IMR-90 (cell line): ENCODE data around the gene MBNL3. TPM values are rescaled to one million over a fixed set of nuclear protein-coding genes. Genes with fewer than 3 reads are reported as not detected.

Experiments
- ATAC-seq: fragments of 200-7000 bp; cut with Tn5 transposase; 2 replicates; pipeline ENCODE4 v1.9.1; 2020; ENCODE audit warnings: low read depth, mild to moderate bottlenecking, moderate library complexity
- BruUV-seq: library from RNA; stranded (reverse); fragments of 400-500 nt; replicated peaks from 2 replicates; lab custom pipeline; 2021; lab: Mats Ljungman, UMichigan
- CTCF ChIA-PET: fragments of 300-600 bp; formaldehyde crosslinking; extraction: SDS; loops from one replicate; lab custom pipeline; 2021; ENCODE audit warnings: antibody characterized with exemption; lab: Yijun Ruan, JAX
- POLR2A ChIA-PET: fragments of 300-600 bp; sonication (Branson Sonifier 250); formaldehyde crosslinking; loops from one replicate; lab custom pipeline; 2022; ENCODE audit warnings: antibody characterized with exemption; ENCODE audit not compliant: unreplicated experiment; lab: Charles Lee
- DNase-seq: peaks from one replicate; pipeline ENCODE4 v3.0.0; 2013
- H2AFZ ChIP-seq: replicated peaks from 2 replicates; pipeline ENCODE3; 2013; ENCODE audit warnings: low read length, mild to moderate bottlenecking; ENCODE audit not compliant: poor library complexity
- H2AK5ac ChIP-seq: 2 replicates; pipeline ENCODE4 v1.6.1; 2013; ENCODE audit warnings: low read depth, low read length, inconsistent platforms
- H2AK9ac ChIP-seq: replicated peaks from 2 replicates; pipeline ENCODE3; 2013; ENCODE audit warnings: mild to moderate bottlenecking, low read depth, low read length, moderate library complexity; ENCODE audit not compliant: poor library complexity
- H2BK120ac ChIP-seq: 2 replicates; pipeline ENCODE4 v1.6.1; 2013; ENCODE audit warnings: low read depth, low read length, inconsistent platforms
- H2BK15ac ChIP-seq: 3 replicates; pipeline ENCODE4 v1.6.1; 2013; ENCODE audit warnings: low read depth, low read length, inconsistent platforms
- H2BK20ac ChIP-seq: 2 replicates; pipeline ENCODE4 v1.6.1; 2013; ENCODE audit warnings: low read depth, mild to moderate bottlenecking, inconsistent platforms, low read length, moderate library complexity
- H2BK5ac ChIP-seq: 2 replicates; pipeline ENCODE4 v1.6.1; 2013; ENCODE audit warnings: mild to moderate bottlenecking, low read depth, low read length, inconsistent platforms; ENCODE audit not compliant: poor library complexity, severe bottlenecking
- H3K14ac ChIP-seq: replicated peaks from 2 replicates; pipeline ENCODE4 v1.6.1; 2013; ENCODE audit warnings: low read depth, low read length, inconsistent platforms
- H3K18ac ChIP-seq: 2 replicates; pipeline ENCODE4 v1.6.1; 2013; ENCODE audit warnings: low read depth, low read length, control low read depth
- H3K23ac ChIP-seq: 2 replicates; pipeline ENCODE4 v1.6.1; 2013; ENCODE audit warnings: low read depth, low read length, inconsistent platforms
- H3K27ac ChIP-seq: 2 replicates; pipeline ENCODE4 v1.5.1; 2013; ENCODE audit warnings: mild to moderate bottlenecking, control low read depth, low read length; ENCODE audit not compliant: insufficient read depth
- H3K27me3 ChIP-seq: 2 replicates; pipeline ENCODE4 v1.6.1; 2013; ENCODE audit warnings: low read length; ENCODE audit not compliant: control insufficient read depth, insufficient read depth
- H3K36me3 ChIP-seq: 2 replicates; pipeline ENCODE4 v1.6.1; 2013; ENCODE audit warnings: low read length, mixed read lengths; ENCODE audit not compliant: control insufficient read depth, insufficient read depth
- H3K4ac ChIP-seq: 2 replicates; pipeline ENCODE4 v1.6.1; 2013; ENCODE audit warnings: low read depth, low read length, inconsistent platforms
- H3K4me1 ChIP-seq: 2 replicates; pipeline ENCODE4 v1.6.1; 2013; ENCODE audit warnings: low read length, mixed read lengths; ENCODE audit not compliant: control insufficient read depth, insufficient read depth
- H3K4me2 ChIP-seq: 2 replicates; pipeline ENCODE4 v1.6.1; 2013; ENCODE audit warnings: low read depth, mild to moderate bottlenecking, control low read depth, low read length, moderate library complexity
- H3K4me3 ChIP-seq: 2 replicates; pipeline ENCODE4 v1.5.1; 2013; ENCODE audit warnings: low read depth, mild to moderate bottlenecking, control low read depth, low read length, moderate library complexity; ENCODE audit not compliant: insufficient read depth
- H3K56ac ChIP-seq: 2 replicates; pipeline ENCODE4 v1.6.1; 2013; ENCODE audit warnings: low read length, inconsistent platforms; ENCODE audit not compliant: insufficient read depth; ENCODE audit errors: extremely low read depth
- H3K79me1 ChIP-seq, 2 experiments: 2 replicates each; pipeline ENCODE4 v1.6.1; 2013; ENCODE audit warnings: low read length in 2 of 2, inconsistent platforms in 1 of 2, low read depth in 1 of 2
- H3K9ac ChIP-seq: 2 replicates; pipeline ENCODE4 v1.6.1; 2013; ENCODE audit warnings: low read depth, low read length, control low read depth
- H3K9me1 ChIP-seq: 2 replicates; pipeline ENCODE4 v1.6.1; 2013; ENCODE audit warnings: low read length, inconsistent platforms; ENCODE audit not compliant: insufficient read depth
- H3K9me3 ChIP-seq: 2 replicates; pipeline ENCODE4 v1.6.1; 2013; ENCODE audit warnings: low read length; ENCODE audit not compliant: control insufficient read depth, insufficient read depth
- H4K20me1 ChIP-seq: 2 replicates; pipeline ENCODE4 v1.6.1; 2013; ENCODE audit warnings: low read length, inconsistent platforms; ENCODE audit not compliant: insufficient read depth
- H4K5ac ChIP-seq: 2 replicates; pipeline ENCODE4 v1.6.1; 2013; ENCODE audit warnings: mild to moderate bottlenecking, low read depth, low read length, control low read depth
- H4K8ac ChIP-seq, 2 experiments: 2 replicates each; pipeline ENCODE4 v1.6.1; 2013; ENCODE audit warnings: low read depth in 2 of 2, low read length in 2 of 2, control low read depth in 1 of 2, inconsistent platforms in 1 of 2
- H4K91ac ChIP-seq: 2 replicates; pipeline ENCODE4 v1.6.1; 2013; ENCODE audit warnings: low read depth, low read length, inconsistent platforms; ENCODE audit not compliant: insufficient read depth
- BHLHE40 ChIP-seq: fragments of 150-350 bp; IDR thresholded peaks from 2 replicates; pipeline ENCODE4 v1.6.1; 2016; ENCODE audit warnings: mild to moderate bottlenecking, low read depth, low read length
- CEBPB ChIP-seq: IDR thresholded peaks from 2 replicates; pipeline ENCODE4 v1.6.1; 2012; ENCODE audit warnings: low read depth, low read length, improper control_type of control experiment
- CHD1 ChIP-seq: IDR thresholded peaks from 2 replicates; pipeline ENCODE4 v1.6.1; 2012; ENCODE audit warnings: low read depth, low read length, improper control_type of control experiment
- CTCF ChIP-seq: conservative IDR thresholded peaks from 2 replicates; pipeline ENCODE4 v1.5.1; 2012; ENCODE audit warnings: mild to moderate bottlenecking, low read depth, low read length, improper control_type of control experiment
- ELK1 ChIP-seq: fragments of 150-350 bp; IDR thresholded peaks from 2 replicates; pipeline ENCODE4 v1.6.1; 2016; ENCODE audit warnings: low read depth, mild to moderate bottlenecking, low read length, moderate library complexity, borderline replicate concordance
- MAFK ChIP-seq: IDR thresholded peaks from 2 replicates; pipeline ENCODE4 v1.6.1; 2012; ENCODE audit warnings: low read depth, low read length, improper control_type of control experiment
- MAZ ChIP-seq: IDR thresholded peaks from 2 replicates; pipeline ENCODE4 v1.6.1; 2012; ENCODE audit warnings: low read depth, mild to moderate bottlenecking, low read length, improper control_type of control experiment, moderate library complexity, borderline replicate concordance
- MXI1 ChIP-seq: IDR thresholded peaks from 2 replicates; pipeline ENCODE4 v1.6.1; 2012; ENCODE audit warnings: low read depth, mild to moderate bottlenecking, low read length, moderate library complexity, borderline replicate concordance
- NFE2L2 ChIP-seq: fragments of 150-350 bp; IDR thresholded peaks from 2 replicates; pipeline ENCODE4 v1.6.1; 2016; ENCODE audit warnings: low read depth, mild to moderate bottlenecking, low read length
- POLR2A ChIP-seq: IDR thresholded peaks from 2 replicates; pipeline ENCODE4 v1.6.1; 2012; ENCODE audit warnings: mild to moderate bottlenecking, low read depth, low read length
- RAD21 ChIP-seq: IDR thresholded peaks from 2 replicates; pipeline ENCODE4 v1.6.1; 2012; ENCODE audit warnings: low read length, improper control_type of control experiment
- RCOR1 ChIP-seq: IDR thresholded peaks from 2 replicates; pipeline ENCODE4 v1.6.1; 2012; ENCODE audit warnings: mild to moderate bottlenecking, low read length, improper control_type of control experiment; ENCODE audit not compliant: insufficient replicate concordance
- RFX5 ChIP-seq: IDR thresholded peaks from 2 replicates; pipeline ENCODE4 v1.8.0; 2012; ENCODE audit warnings: low read depth, mild to moderate bottlenecking, low read length, moderate library complexity
- SMC3 ChIP-seq: fragments of 150-350 bp; IDR thresholded peaks from 2 replicates; pipeline ENCODE4 v1.6.1; 2016; ENCODE audit warnings: low read depth, mild to moderate bottlenecking, antibody characterized with exemption, low read length, moderate library complexity
- USF2 ChIP-seq: fragments of 150-350 bp; IDR thresholded peaks from 2 replicates; pipeline ENCODE4 v1.6.1; 2017; ENCODE audit warnings: mild to moderate bottlenecking, antibody characterized with exemption, low read length, low read depth
- WGBS, 2 experiments: methylation state at CpG; one replicate each; pipeline versions ENCODE4 v1.1.5 to v1.1.7; 2013; ENCODE audit warnings: missing lambda C conversion rate in 2 of 2; ENCODE audit not compliant: insufficient read length in 1 of 2; ENCODE audit errors: extremely low coverage in 2 of 2; 5-methylcytosine and 5-hydroxymethylcytosine counted together
- dilution Hi-C: fragments of 300-500 bp; cut with HindIII; formaldehyde crosslinking; loops from one replicate; pipeline ENCODE4 v1.14.3; 2018; ENCODE audit warnings: low sequenced_read_pairs; ENCODE audit not compliant: unreplicated experiment
- in situ Hi-C: fragments of 300-500 bp; cut with MboI; formaldehyde crosslinking; loops from 3 replicates; pipeline ENCODE4 v1.14.3; 2019; ENCODE audit warnings: low sequenced_read_pairs, inconsistent platforms, mixed read lengths
- intact Hi-C: fragments of 100-400 bp; cut with micrococcal nuclease; formaldehyde crosslinking; loops from 2 replicates; pipeline ENCODE4 v1.10.0; 2022
- polyA plus RNA-seq, 3 experiments: library from polyadenylated mRNA; depleted of rRNA; stranded (reverse); fragments of >200 nt; gene quantifications; 2 replicates each; pipeline ENCODE4 v1.2.3, GENCODE V29; 2012; ENCODE audit warnings: low replicate concordance in 1 of 3
- total RNA-seq: library from RNA; depleted of rRNA; stranded (reverse); fragments of >200 nt; gene quantifications from 2 replicates; pipeline ENCODE4 v1.2.3, GENCODE V29; 2012

MBNL3 gene
- total and polyA plus RNA-seq, 2 of the 4 experiments (the other 2 are of a cell fraction), result 0.32 to 1.1 TPM

- no peak overlapping the region for H2AK5ac ChIP-seq
- no peak overlapping the region for H2AK9ac ChIP-seq
- in situ Hi-C loops (no loop called here), intact Hi-C loops (no loop called here), dilution Hi-C loops (no loop called here)
- BruUV-seq, result no TSS peak
- no peak overlapping the region for H4K91ac ChIP-seq
- no peaks in the 10 kb centered on the region for H3K4me1 ChIP-seq
- DNase-seq (no peak), ATAC-seq (no peak)
- no peak overlapping the region for H4K5ac ChIP-seq
- no peak overlapping the region for H2AFZ ChIP-seq
- H3K14ac ChIP-seq, result no peak overlapping the region
- H2BK20ac ChIP-seq, result no peak overlapping the region
- no peak overlapping the region for H3K18ac ChIP-seq
- H2BK120ac ChIP-seq, result no peak overlapping the region
- no peak overlapping the region for H3K56ac ChIP-seq
- H3K9me1 ChIP-seq, result no peaks in the 10 kb centered on the region
- ChIA-PET POLR2A (no interaction called here), CTCF (no interaction called here)
- no peak overlapping the region for H3K9ac ChIP-seq
- no peak overlapping the region for H3K4me3 ChIP-seq
- no peaks in the 10 kb centered on the region for H3K9me3 ChIP-seq
- H4K20me1 ChIP-seq, result no peaks in the 10 kb centered on the region
- H3K23ac ChIP-seq, result no peak overlapping the region
- H3K27ac ChIP-seq, result no peak overlapping the region
- no peak overlapping the region for H2BK5ac ChIP-seq
- H3K4ac ChIP-seq, result no peak overlapping the region
- H4K8ac ChIP-seq, result no peak overlapping the region
- H3K79me1 ChIP-seq, result no peaks in the 10 kb centered on the region
- no peak overlapping the region for H3K4me2 ChIP-seq
- no peak overlapping the region for H2BK15ac ChIP-seq
- TF ChIP-seq RAD21, result no peak
- TF ChIP-seq NFE2L2, result no peak
- TF ChIP-seq MXI1, result no peak
- no peak for TF ChIP-seq CTCF
- TF ChIP-seq SMC3, result no peak
- TF ChIP-seq USF2, result no peak
- no peak for TF ChIP-seq CHD1
- no peak for TF ChIP-seq MAZ
- no peak for TF ChIP-seq ELK1
- TF ChIP-seq MAFK, result no peak
- TF ChIP-seq BHLHE40, result no peak
- TF ChIP-seq RCOR1, result no peak
- no peak for TF ChIP-seq CEBPB
- no peak for TF ChIP-seq RFX5
- TF ChIP-seq POLR2A, result no peak
- 83% methylated on average over 1 of the region's 7 CpGs; no CpG with 5 or more reads in 1 of the 2 experiments for WGBS, 2 experiments
- peaks cover 1% of the 10 kb centered on the region for H3K27me3 ChIP-seq
- no peaks in the 10 kb centered on the region for H3K36me3 ChIP-seq
Measured at GRCh38 chrX:132412208-132412607, 76.6 kb downstream of the MBNL3 start.
